CD4-positive, alpha-beta T cell (primary cell): ENCODE results near the gene FRMD4B. TPM values are rescaled to one million over a fixed set of nuclear protein-coding genes. Genes with fewer than 3 reads are reported as not detected.

Experiments
- ATAC-seq: fragments of 200-7000 bp; cut with Tn5 transposase; one replicate; pipeline ENCODE4 v1.10.0; 2022; ENCODE audit warnings: mild to moderate bottlenecking; ENCODE audit not compliant: poor library complexity
- CTCF ChIA-PET: fragments of 350-600 bp; sonication (Branson Sonifier 250); formaldehyde crosslinking; loops from one replicate; lab custom pipeline; 2021; ENCODE audit warnings: antibody characterized with exemption, inconsistent platforms; lab: Charles Lee
- POLR2A ChIA-PET: fragments of 350-600 bp; sonication (Branson Sonifier 250); formaldehyde crosslinking; loops from one replicate; lab custom pipeline; 2021; ENCODE audit warnings: antibody characterized with exemption, inconsistent platforms; lab: Charles Lee
- DNase-seq, 14 experiments: peaks; one replicate each; pipeline ENCODE4 v3.0.0-alpha.2; 2013 to 2020; ENCODE audit warnings: mixed read lengths in 2 of 14
- H3K27ac ChIP-seq, 2 donors: one replicate each; pipeline versions ENCODE4 v1.5.1 to v1.7.0; 2013; ENCODE audit warnings: low read length in 2 of 2, low read depth in 1 of 2, mild to moderate bottlenecking in 1 of 2
- H3K27me3 ChIP-seq, 2 experiments: 1 replicate in 1 of 2; 2 replicates in 1 of 2; pipeline versions ENCODE4 v1.6.1 to v1.7.0; 2013; ENCODE audit warnings: low read length in 2 of 2, control low read depth in 1 of 2, mild to moderate bottlenecking in 1 of 2, moderate library complexity in 1 of 2; ENCODE audit not compliant: insufficient read depth in 2 of 2, control insufficient read depth in 1 of 2
- H3K36me3 ChIP-seq: one replicate; pipeline ENCODE4 v1.6.1; 2013; ENCODE audit warnings: low read length, control low read depth; ENCODE audit not compliant: insufficient read depth
- H3K4me1 ChIP-seq: one replicate; pipeline ENCODE4 v1.6.1; 2013; ENCODE audit warnings: low read length, control low read depth; ENCODE audit not compliant: insufficient read depth
- H3K4me3 ChIP-seq: one replicate; pipeline ENCODE4 v1.5.1; 2013; ENCODE audit warnings: mild to moderate bottlenecking, low read length, moderate library complexity
- H3K9me3 ChIP-seq, 2 experiments: 1 replicate in 1 of 2; 2 replicates in 1 of 2; pipeline versions ENCODE4 v1.6.1 to v1.7.0; 2013; ENCODE audit warnings: low read length in 2 of 2, mild to moderate bottlenecking in 2 of 2, control low read depth in 1 of 2, moderate library complexity in 1 of 2; ENCODE audit not compliant: control insufficient read depth in 1 of 2, insufficient read depth in 1 of 2
- H3K27ac Mint-ChIP-seq: one replicate; pipeline ENCODE4 v1.8.0; 2020; ENCODE audit warnings: mixed read lengths
- H3K27me3 Mint-ChIP-seq: one replicate; pipeline ENCODE4 v1.8.0; 2021; ENCODE audit warnings: mixed read lengths
- H3K36me3 Mint-ChIP-seq: one replicate; pipeline ENCODE4 v1.8.0; 2021; ENCODE audit warnings: low read depth, mixed read lengths
- H3K4me1 Mint-ChIP-seq: one replicate; pipeline ENCODE4 v1.8.0; 2021; ENCODE audit warnings: low read depth, mixed read lengths
- H3K4me3 Mint-ChIP-seq: one replicate; pipeline ENCODE4 v1.8.0; 2020; ENCODE audit warnings: mild to moderate bottlenecking, mixed read lengths
- H3K9me3 Mint-ChIP-seq: one replicate; pipeline ENCODE4 v1.8.0; 2020; ENCODE audit warnings: mixed read lengths
- CTCF ChIP-seq: fragments of 200-600 bp; IDR thresholded peaks from one replicate; pipeline ENCODE4 v1.8.0; 2022; ENCODE audit warnings: antibody characterized with exemption, mild to moderate bottlenecking
- intact Hi-C, 2 experiments: fragments of 100-400 bp; cut with DNase I in 1 of 2; cut with micrococcal nuclease in 1 of 2; formaldehyde crosslinking; loops; one replicate each; pipeline versions ENCODE4 v1.15.1 to v1.9.0; 2023 to 2025; cut with DNase I, micrococcal nuclease
- total RNA-seq, 174 experiments: library from RNA in 2 of 174; stranded (reverse) in 2 of 174; gene quantifications; one replicate each; pipeline ENCODE4 v1.2.3 and lab custom pipeline; 2021 to 2026

The FRMD4B gene
- total RNA-seq, 2 experiments from 2014 or later = 5.5 to 7.7 TPM

GRCh38 chr3:69194431-69195165 lies 191.3 kb downstream of the FRMD4B start:
- intact Hi-C loops = no loop called here
- ATAC-seq (no peak), DNase-seq (no peak)
- Mint-ChIP-seq H3K9me3 (no peaks in the 10 kb centered on the region), H3K27ac (no peak overlapping the region), H3K27me3 (no peaks in the 10 kb centered on the region), H3K4me3 (no peak overlapping the region), H3K4me1 (peaks cover 24% of the 10 kb centered on the region), H3K36me3 (no peaks in the 10 kb centered on the region)
- no peaks in the 10 kb centered on the region for H3K9me3 ChIP-seq
- no peaks in the 10 kb centered on the region for H3K27me3 ChIP-seq
- H3K27ac ChIP-seq = no peak overlapping the region
- H3K36me3 ChIP-seq = peaks cover 56% of the 10 kb centered on the region
- no peak for TF ChIP-seq CTCF
- POLR2A ChIA-PET = no interaction called here
- CTCF ChIA-PET = interaction anchor here (0.7 kb wide), 1 partner anchor 112 kb away, joined by 5 read pairs; no protein-coding TSS in a partner anchor
- H3K4me1 ChIP-seq = peaks cover 11% of the 10 kb centered on the region
- H3K4me3 ChIP-seq = no peak overlapping the region

- Mint-ChIP-seq H3K4me3 (no peak overlapping the region), H3K27me3 (no peaks in the 10 kb centered on the region), H3K4me1 (peaks cover 17% of the 10 kb centered on the region), H3K9me3 (no peaks in the 10 kb centered on the region), H3K27ac (no peak overlapping the region), H3K36me3 (no peaks in the 10 kb centered on the region)
- POLR2A ChIA-PET = no interaction called here
- H3K36me3 ChIP-seq = peaks cover 58% of the 10 kb centered on the region
- H3K27me3 ChIP-seq = no peaks in the 10 kb centered on the region
- H3K4me1 ChIP-seq = peaks cover 10% of the 10 kb centered on the region
- CTCF ChIA-PET = interaction anchor here (0.7 kb wide), 1 partner anchor 112 kb away, joined by 5 read pairs; no protein-coding TSS in a partner anchor
- H3K27ac ChIP-seq = no peak overlapping the region
- intact Hi-C loops = no loop called here
- H3K9me3 ChIP-seq = no peaks in the 10 kb centered on the region
- ATAC-seq = no peak
- H3K4me3 ChIP-seq = no peak overlapping the region
- DNase-seq = no peak
- TF ChIP-seq CTCF = no peak
Observed at GRCh38 chr3:69193749-69194148, 192.1 kb downstream of the FRMD4B start.

GRCh38 chr3:69191516-69191915 lies 194.4 kb downstream of the FRMD4B start:
- CTCF ChIA-PET = no interaction called here
- Histone ChIP-seq H3K36me3 (peaks cover 68% of the 10 kb centered on the region), H3K9me3 (no peaks in the 10 kb centered on the region), H3K27me3 (no peaks in the 10 kb centered on the region), H3K4me1 (no peaks in the 10 kb centered on the region), H3K27ac (no peak overlapping the region), H3K4me3 (no peak overlapping the region)
- H3K27me3 Mint-ChIP-seq = no peaks in the 10 kb centered on the region
- no peak for TF ChIP-seq CTCF
- DNase-seq (no peak), ATAC-seq (no peak)
- no peaks in the 10 kb centered on the region for H3K36me3 Mint-ChIP-seq
- H3K4me1 Mint-ChIP-seq = no peaks in the 10 kb centered on the region
- no peak overlapping the region for H3K4me3 Mint-ChIP-seq
- POLR2A ChIA-PET = no interaction called here
- no peaks in the 10 kb centered on the region for H3K9me3 Mint-ChIP-seq
- intact Hi-C loops = no loop called here
- H3K27ac Mint-ChIP-seq = no peak overlapping the region
